HG03175 (cell line): ENCODE data around the gene RALGPS2.
A peak's percentile ranks its signal among the peaks of the same experiment; 100 is the strongest.
"Not testable (repeated sequence)": the region's sequence is repeated elsewhere in the genome, so short reads cannot be mapped to it uniquely, and the experiment has no call there.

Experiments
- ATAC-seq: cut with Tn5 transposase; IDR thresholded peaks from one replicate; pipeline ENCODE4 v1.9.1; 2021; ENCODE audit warnings: mild to moderate bottlenecking, moderate library complexity; ENCODE audit not compliant: unreplicated experiment

The RALGPS2 gene

GRCh38 chr1:178724376-178724727 lies 692 bp upstream of the RALGPS2 start:
- ATAC-seq = no peak

GRCh38 chr1:178725466-178726086 lies 532 bp downstream of the RALGPS2 start:
- ATAC-seq = peak; percentile 34

GRCh38 chr1:178726087-178726517 lies 1.1 kb downstream of the RALGPS2 start:
- ATAC-seq = peak; percentile 79

DNA sequence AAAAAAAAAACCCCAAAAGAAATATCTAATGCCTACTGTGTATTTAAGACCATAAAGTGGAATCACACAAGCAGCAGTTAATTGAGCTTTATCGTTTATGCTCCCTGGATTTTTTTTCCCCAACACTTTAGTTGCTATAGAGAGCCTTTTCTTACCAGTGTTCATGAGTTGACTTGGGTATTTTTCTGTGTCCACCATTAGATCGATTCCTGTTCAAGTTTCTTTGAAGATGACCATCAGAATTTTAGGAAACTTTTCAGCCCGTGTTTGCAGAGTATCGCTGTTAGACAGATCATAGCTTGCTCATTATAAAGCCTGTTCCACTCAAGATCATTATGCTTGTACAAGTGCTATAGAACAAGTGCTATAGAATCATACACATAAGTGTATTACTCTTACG lies 1.5 kb downstream of the RALGPS2 start:
- ATAC-seq = no peak

DNA sequence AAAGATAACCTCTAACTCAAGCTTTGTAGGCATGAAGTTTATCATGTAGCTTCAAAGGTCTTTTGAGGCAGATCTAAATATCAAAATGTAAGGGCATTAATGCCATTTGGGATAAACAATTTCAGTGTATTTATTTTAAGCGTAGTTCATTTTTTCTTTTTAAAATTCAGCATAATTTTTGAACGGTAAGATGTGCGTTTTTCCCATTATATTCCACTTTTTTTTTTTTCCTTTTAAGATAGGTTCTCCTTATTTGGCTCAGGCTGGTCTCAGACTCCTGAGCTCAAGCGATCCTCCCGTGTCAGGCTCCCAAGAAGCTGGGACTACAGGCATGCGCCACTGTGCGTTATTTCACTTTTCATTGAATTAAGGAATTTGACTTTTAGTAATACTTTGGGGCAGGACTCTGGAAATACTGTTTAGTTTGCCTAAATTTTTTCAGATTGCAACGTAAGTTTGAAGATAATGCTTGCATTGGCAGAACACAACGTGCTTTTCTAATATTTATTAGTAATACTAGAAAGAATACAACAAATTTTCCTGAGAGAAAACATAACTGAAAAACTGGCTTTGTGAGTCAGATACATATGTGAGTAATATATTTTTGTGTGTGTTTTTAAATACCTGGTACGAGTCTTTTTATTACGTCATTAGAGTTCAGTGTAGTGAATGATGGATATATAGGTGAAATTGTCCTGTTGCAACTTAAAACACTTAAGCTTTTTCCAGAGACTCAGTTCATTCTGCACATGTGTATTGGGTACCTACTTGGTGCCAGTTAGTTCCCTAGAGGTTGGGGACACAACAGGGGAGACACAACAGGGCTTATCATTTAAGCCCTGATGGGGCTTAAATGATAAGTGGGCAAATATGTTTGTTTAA lies 2.2 kb downstream of the RALGPS2 start:
- ATAC-seq = no peak

GRCh38 chr1:178733972-178734371 lies 8.9 kb downstream of the RALGPS2 start:
- ATAC-seq = no peak

DNA sequence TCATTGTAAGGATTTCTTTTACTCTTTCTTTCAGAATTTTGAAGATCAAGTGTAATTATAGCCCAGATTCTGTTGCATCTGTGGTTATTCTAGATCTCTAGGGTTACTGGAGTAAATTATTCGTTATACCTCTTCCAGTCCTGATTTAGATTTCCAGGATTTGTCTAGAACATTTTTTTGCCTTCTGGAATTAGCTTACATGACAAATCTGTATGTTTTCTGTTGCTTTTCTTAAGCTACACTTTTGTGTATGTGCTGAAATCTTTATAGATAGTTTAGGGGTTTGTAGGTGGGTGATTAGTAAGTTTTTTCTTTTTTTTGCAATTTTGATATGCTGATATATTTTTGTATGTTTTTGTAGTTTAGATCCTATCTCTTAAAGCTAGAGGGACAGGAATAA lies 13.7 kb downstream of the RALGPS2 start:
- no peak for ATAC-seq

GRCh38 chr1:178739285-178740045 lies 14.4 kb downstream of the RALGPS2 start:
- ATAC-seq = no peak

DNA sequence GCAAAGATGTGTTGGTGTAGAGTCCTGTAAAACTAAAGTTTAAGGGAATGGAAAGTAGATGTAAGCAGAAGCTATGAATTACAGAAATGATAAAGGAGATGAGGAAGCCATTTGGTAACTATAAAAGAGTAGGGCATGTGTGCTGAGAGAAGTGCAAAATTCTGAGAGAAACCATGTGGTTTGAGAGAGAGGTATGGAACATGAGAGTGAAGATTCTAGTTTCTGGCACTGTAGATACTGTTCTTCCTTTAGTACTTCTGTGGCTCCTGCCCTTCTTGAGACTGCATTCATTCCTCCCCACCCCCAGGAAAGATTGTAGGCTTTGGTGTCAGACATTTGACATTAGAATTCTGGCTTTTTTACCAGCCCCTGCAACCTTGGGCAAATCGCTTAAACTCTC lies 15.4 kb downstream of the RALGPS2 start:
- no peak for ATAC-seq

GRCh38 chr1:178740924-178741323 lies 15.9 kb downstream of the RALGPS2 start:
- ATAC-seq = no peak

DNA sequence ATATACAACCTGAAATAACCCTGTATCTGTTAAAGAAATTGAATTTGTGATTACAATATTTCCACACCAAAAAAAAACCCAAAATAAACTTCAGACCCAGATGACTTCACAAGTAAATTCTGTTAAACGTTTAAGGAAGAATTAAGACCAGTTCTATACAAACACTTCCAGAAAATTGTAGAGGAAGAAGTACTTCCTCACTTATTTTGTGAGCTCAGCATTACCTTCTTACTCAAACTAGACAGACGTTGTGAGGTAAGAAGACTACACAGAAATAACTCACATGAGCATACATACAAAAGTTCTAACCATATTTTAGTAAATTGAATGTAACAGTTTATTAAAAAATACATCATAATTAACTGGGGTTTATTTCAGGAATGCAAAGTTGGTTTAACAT lies 18.8 kb downstream of the RALGPS2 start:
- ATAC-seq = no peak

GRCh38 chr1:178745260-178745659 lies 20.2 kb downstream of the RALGPS2 start:
- no peak for ATAC-seq

GRCh38 chr1:178746345-178746744 lies 21.3 kb downstream of the RALGPS2 start:
- ATAC-seq = no peak

DNA sequence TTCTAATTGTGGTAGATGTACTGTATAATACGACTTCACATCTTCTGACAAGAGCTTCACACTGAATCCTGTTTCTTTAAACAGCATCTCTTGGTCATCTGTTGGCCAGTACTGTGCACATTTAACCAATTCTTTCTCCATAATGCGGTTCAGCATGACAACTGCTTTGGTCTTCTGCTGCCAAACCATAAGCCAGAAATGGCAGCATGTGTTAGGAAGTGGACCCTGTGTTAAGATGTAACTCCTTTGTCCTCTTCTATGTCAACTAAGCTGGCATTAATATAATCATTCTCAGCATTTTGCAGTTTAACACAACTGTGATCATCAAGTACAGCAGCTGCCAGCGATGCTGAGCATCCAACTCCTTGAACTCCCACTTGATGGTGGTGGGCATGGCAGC lies 22.3 kb downstream of the RALGPS2 start:
- not testable (repeated sequence) for ATAC-seq

DNA sequence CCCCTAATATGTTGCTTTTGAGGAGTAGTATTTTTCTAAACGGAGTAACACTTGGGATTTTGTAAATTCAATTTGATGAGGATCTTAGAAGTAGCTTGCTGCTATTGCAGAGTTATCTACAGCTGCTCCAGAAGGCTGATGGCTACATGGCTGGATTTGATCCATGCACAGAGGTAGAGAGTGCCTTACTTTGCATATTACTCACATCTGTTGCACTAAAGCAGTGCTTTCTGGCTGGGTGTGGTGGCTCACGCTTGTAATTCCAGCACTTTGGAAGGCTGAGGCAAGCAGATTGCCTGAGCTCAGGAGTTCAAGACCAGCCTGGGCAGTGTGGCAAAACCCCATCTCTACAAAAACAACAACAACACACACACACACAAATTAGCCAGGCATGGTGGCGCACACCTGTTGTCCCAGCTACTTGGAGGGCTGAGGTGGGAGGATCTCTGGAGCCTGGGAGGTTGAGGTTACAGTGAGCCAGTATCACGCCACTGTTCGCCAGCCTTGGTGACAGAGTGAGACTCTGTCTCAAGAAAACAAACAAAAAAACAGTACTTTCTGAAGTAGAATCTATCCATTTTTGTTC lies 24.6 kb downstream of the RALGPS2 start:
- no peak for ATAC-seq

DNA sequence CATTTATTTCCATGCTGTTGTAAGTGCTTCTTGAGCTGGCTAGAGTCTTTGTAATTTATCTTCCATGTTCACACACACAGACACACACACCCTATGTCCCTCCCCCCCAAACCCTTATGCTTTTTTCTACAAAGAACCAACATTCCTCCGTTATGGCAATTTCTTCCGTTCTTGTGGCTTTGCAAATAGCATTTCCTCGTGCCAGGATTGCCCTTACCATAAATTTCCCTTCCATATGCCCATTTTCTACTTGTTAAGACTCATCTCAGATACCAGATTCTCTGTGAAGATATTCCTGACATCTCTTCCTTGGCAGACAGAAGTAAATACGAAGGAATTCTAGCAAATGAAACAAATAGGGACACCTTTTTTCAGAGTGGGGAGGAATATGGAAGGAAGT lies 26.0 kb downstream of the RALGPS2 start:
- ATAC-seq = no peak

DNA sequence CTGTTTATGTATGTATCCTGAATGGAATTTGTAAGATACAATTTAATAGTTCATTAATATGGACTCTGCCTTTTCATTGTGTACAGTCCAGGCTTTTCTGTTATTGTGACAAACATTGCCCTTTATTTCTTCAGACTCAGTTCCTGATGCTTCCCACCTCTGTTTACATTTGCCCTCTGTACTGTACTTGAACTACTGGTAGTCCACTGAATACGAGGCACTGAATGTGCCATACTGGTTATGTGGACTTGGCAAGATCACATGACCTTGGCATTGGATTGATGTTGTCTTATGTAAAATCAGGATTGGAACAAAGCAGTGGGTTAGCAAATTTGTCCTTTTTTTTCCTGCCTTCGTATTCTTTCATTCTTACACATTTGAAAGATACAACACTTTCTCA lies 27.8 kb downstream of the RALGPS2 start:
- no peak for ATAC-seq

- not testable (repeated sequence) for ATAC-seq
Observed at GRCh38 chr1:178754655-178755256, 29.7 kb downstream of the RALGPS2 start.

DNA sequence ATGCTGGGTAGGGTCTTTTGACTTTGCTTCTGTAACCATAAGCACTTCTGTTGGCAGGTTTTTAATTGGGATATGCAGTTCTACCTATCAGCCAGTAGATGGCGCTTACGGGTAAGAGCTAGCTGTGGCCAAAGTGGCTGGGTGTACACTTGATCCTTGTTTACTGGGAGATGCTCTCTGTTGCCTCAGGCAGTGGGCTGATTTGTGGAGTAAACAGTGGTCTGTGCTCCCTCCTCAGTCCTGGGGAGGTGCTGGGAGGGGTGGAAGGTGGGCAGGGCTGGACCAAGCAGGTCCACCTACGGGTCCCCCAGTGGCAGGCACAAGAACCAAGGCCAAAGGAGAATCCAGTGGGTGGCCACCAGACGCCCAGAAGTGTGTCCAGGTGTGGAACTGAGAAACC lies 43.4 kb downstream of the RALGPS2 start:
- peak; percentile 45 for ATAC-seq

GRCh38 chr1:178772952-178773351 lies 47.9 kb downstream of the RALGPS2 start:
- ATAC-seq = no peak

DNA sequence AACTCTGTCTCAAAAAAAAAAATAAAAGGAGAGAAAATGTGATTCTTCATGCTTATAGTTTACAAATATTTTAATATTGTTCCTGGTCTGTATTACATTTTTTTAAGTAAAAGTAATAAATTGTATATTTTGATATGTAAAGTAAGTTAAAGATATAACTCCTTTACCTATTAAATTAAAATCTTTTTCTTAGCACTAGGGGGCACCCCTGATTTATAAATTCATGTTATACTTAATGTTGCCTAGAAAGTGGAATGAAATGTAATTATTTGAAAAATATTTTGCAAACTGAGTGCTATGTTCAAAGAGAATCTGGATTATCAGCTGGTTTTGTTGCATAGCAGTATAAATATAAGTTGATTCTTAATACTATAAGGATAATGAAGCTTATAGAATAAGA lies 49.2 kb downstream of the RALGPS2 start:
- no peak for ATAC-seq
